Loucy (cell line): ENCODE measurements around the gene SCUBE2.
"Not testable (repeated sequence)": the region's sequence is repeated elsewhere in the genome, so short reads cannot be mapped to it uniquely, and the experiment has no call there.

ENCODE experiments used
- H2AFZ ChIP-seq: fragments of 200-600 bp; sonication (generic); 2 replicates; pipeline ENCODE4 v1.6.0; 2016; ENCODE audit warnings: antibody characterized with exemption, mild to moderate bottlenecking, low read length, moderate library complexity
- H3F3A ChIP-seq: fragments of 200-600 bp; 2 replicates; pipeline ENCODE4 v1.6.0; 2016; ENCODE audit warnings: antibody characterized with exemption, low read depth, mild to moderate bottlenecking
- H3K27me3 ChIP-seq: fragments of 200-600 bp; sonication (generic); 2 replicates; pipeline ENCODE4 v1.6.1; 2014; ENCODE audit warnings: low read length, mild to moderate bottlenecking; ENCODE audit not compliant: insufficient read depth, poor library complexity, severe bottlenecking
- H3K36me3 ChIP-seq: fragments of 200-600 bp; sonication (generic); 2 replicates; pipeline ENCODE4 v1.6.1; 2016; ENCODE audit warnings: low read length; ENCODE audit not compliant: insufficient read depth
- H3K4me1 ChIP-seq: fragments of 200-600 bp; sonication (generic); 2 replicates; pipeline ENCODE4 v1.5.1; 2014; ENCODE audit warnings: low read length, mild to moderate bottlenecking; ENCODE audit not compliant: insufficient read depth, poor library complexity, severe bottlenecking
- H3K4me2 ChIP-seq: fragments of 200-600 bp; sonication (generic); 2 replicates; pipeline ENCODE4 v1.6.0; 2014; ENCODE audit warnings: antibody characterized with exemption, low read length, low read depth, mild to moderate bottlenecking; ENCODE audit not compliant: poor library complexity, severe bottlenecking
- H3K4me3 ChIP-seq: fragments of 200-600 bp; sonication (generic); 2 replicates; pipeline ENCODE4 v1.5.1; 2014; ENCODE audit warnings: low read length, mild to moderate bottlenecking, mixed read lengths; ENCODE audit not compliant: poor library complexity, severe bottlenecking
- H3K79me2 ChIP-seq: fragments of 200-600 bp; sonication (generic); 2 replicates; pipeline ENCODE4 v1.6.1; 2014; ENCODE audit warnings: low read length; ENCODE audit not compliant: insufficient read depth
- H3K9ac ChIP-seq: fragments of 200-600 bp; sonication (generic); 2 replicates; pipeline ENCODE4 v1.6.0; 2014; ENCODE audit warnings: mild to moderate bottlenecking, low read depth, low read length, moderate library complexity; ENCODE audit not compliant: poor library complexity, severe bottlenecking
- H3K9me2 ChIP-seq: fragments of 200-600 bp; sonication (generic); replicated peaks from 2 replicates; pipeline ENCODE4 v1.6.1; 2016; ENCODE audit warnings: low read depth, low read length, mixed read lengths
- H3K9me3 ChIP-seq: fragments of 200-600 bp; sonication (generic); 2 replicates; pipeline ENCODE4 v1.6.1; 2014; ENCODE audit warnings: mild to moderate bottlenecking, antibody characterized with exemption, low read length, low read depth; ENCODE audit not compliant: insufficient read depth
- H4K20me1 ChIP-seq: fragments of 200-600 bp; sonication (generic); 2 replicates; pipeline ENCODE4 v1.6.0; 2014; ENCODE audit warnings: antibody characterized with exemption, low read length, mild to moderate bottlenecking; ENCODE audit not compliant: insufficient read depth, poor library complexity, severe bottlenecking
- EZH2phosphoT487 ChIP-seq: fragments of 200-600 bp; IDR thresholded peaks from 2 replicates; pipeline ENCODE4 v1.6.1; 2018; ENCODE audit warnings: antibody characterized with exemption, mild to moderate bottlenecking, moderate library complexity, borderline replicate concordance
- TF ChIP-seq, protein P1 (sequence below): fragments of 200-600 bp; sonication (generic); conservative IDR thresholded peaks from 2 replicates; pipeline ENCODE4 v1.5.1; 2014; ENCODE audit warnings: mild to moderate bottlenecking, antibody characterized with exemption, low read length

Gene SCUBE2

GRCh38 chr11:8989453-8989852 lies 101.9 kb downstream of the SCUBE2 start:
- no peaks in the 10 kb centered on the region for H3K4me1 ChIP-seq
- TF ChIP-seq, protein P1, sequence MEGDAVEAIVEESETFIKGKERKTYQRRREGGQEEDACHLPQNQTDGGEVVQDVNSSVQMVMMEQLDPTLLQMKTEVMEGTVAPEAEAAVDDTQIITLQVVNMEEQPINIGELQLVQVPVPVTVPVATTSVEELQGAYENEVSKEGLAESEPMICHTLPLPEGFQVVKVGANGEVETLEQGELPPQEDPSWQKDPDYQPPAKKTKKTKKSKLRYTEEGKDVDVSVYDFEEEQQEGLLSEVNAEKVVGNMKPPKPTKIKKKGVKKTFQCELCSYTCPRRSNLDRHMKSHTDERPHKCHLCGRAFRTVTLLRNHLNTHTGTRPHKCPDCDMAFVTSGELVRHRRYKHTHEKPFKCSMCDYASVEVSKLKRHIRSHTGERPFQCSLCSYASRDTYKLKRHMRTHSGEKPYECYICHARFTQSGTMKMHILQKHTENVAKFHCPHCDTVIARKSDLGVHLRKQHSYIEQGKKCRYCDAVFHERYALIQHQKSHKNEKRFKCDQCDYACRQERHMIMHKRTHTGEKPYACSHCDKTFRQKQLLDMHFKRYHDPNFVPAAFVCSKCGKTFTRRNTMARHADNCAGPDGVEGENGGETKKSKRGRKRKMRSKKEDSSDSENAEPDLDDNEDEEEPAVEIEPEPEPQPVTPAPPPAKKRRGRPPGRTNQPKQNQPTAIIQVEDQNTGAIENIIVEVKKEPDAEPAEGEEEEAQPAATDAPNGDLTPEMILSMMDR, result no peak
- no peak for TF ChIP-seq EZH2phosphoT487
- H2AFZ ChIP-seq, result no peak overlapping the region
- H3K9me2 ChIP-seq, result no peaks in the 10 kb centered on the region
- H3K9me3 ChIP-seq, result no peaks in the 10 kb centered on the region
- no peak overlapping the region for H3K9ac ChIP-seq
- no peaks in the 10 kb centered on the region for H3K36me3 ChIP-seq
- no peak overlapping the region for H3K4me2 ChIP-seq
- no peaks in the 10 kb centered on the region for H4K20me1 ChIP-seq
- H3F3A ChIP-seq, result no peaks in the 10 kb centered on the region
- no peak overlapping the region for H3K4me3 ChIP-seq
- H3K79me2 ChIP-seq, result no peaks in the 10 kb centered on the region
- H3K27me3 ChIP-seq, result no peaks in the 10 kb centered on the region

DNA sequence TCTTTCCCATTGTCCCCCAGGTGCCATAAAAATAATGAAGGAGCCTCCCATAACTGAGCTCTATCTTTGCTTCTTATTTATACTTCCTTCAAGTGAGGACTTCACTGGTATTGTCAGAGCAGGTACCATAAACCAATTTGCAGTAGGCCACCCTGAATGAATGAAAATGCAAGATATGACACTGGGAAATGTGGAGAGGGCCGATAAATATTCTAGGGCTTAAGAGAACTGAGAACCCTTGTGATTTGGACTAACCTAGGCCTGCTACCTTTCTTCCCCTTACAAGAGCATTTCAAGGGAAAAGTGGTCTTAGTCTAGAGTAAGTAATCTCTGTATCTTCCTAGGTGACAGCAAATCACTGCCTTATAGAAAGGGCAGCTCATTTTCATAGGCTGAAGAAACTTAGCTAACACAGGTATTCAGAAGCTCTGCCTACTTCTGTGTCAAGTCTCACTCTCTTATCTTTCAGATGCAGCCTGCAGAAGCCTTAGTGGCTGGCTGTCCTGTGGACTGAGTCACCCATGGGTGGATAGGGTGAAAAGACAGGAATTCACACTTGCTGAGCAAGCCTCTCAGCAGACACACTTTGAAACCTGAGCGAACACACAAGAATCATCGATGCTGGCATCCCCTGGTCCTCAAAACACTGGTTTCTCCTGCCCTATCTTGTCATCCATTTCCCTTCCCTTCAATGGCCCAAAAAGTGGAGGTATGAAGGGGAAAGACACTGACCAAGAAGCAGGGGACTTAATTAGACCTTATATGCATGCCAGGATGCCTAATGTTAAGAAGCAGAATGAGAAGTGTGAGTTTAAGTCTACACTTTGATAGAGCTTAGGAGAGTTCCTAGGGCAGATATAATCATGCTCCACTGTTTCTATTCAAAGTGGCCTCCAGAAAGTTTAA lies 102.8 kb downstream of the SCUBE2 start:
- no peak overlapping the region for H3K4me2 ChIP-seq
- H3K9ac ChIP-seq, result no peak overlapping the region
- H3K4me3 ChIP-seq, result no peak overlapping the region
- no peaks in the 10 kb centered on the region for H4K20me1 ChIP-seq
- no peaks in the 10 kb centered on the region for H3F3A ChIP-seq
- TF ChIP-seq, protein P1, result no peak
- TF ChIP-seq EZH2phosphoT487, result no peak
- no peaks in the 10 kb centered on the region for H3K9me3 ChIP-seq
- no peak overlapping the region for H2AFZ ChIP-seq
- H3K36me3 ChIP-seq, result no peaks in the 10 kb centered on the region
- no peaks in the 10 kb centered on the region for H3K27me3 ChIP-seq
- H3K4me1 ChIP-seq, result no peaks in the 10 kb centered on the region
- H3K79me2 ChIP-seq, result no peaks in the 10 kb centered on the region
- no peaks in the 10 kb centered on the region for H3K9me2 ChIP-seq

GRCh38 chr11:8987446-8987845 lies 104.0 kb downstream of the SCUBE2 start:
- Histone ChIP-seq H3F3A (no peaks in the 10 kb centered on the region), H4K20me1 (no peaks in the 10 kb centered on the region), H3K9me3 (no peaks in the 10 kb centered on the region), H3K4me2 (no peak overlapping the region), H3K36me3 (no peaks in the 10 kb centered on the region), H3K79me2 (no peaks in the 10 kb centered on the region), H3K27me3 (no peaks in the 10 kb centered on the region), H3K9ac (no peak overlapping the region), H3K9me2 (no peaks in the 10 kb centered on the region), H3K4me3 (no peak overlapping the region), H2AFZ (no peak overlapping the region), H3K4me1 (no peaks in the 10 kb centered on the region)
- TF ChIP-seq, protein P1, result no peak
- TF ChIP-seq EZH2phosphoT487, result no peak

GRCh38 chr11:8986772-8987171 lies 104.6 kb downstream of the SCUBE2 start:
- not testable (repeated sequence) for H3K4me1 ChIP-seq, H3K4me2 ChIP-seq, H3K79me2 ChIP-seq, H4K20me1 ChIP-seq, H3K9me2 ChIP-seq, H3K36me3 ChIP-seq, H3F3A ChIP-seq, H3K9me3 ChIP-seq, H3K27me3 ChIP-seq, H3K9ac ChIP-seq, H3K4me3 ChIP-seq, H2AFZ ChIP-seq
